ENCODE results near the gene USH2A.
"Not testable (repeated sequence)": the region's sequence is repeated elsewhere in the genome, so short reads cannot be mapped to it uniquely, and the experiment has no call there.

Gene USH2A

GRCh38 chr1:216388558-216388957 is 34.7 kb downstream of the USH2A start:
- no peak for DNase-seq (ENCODE audit: low read depth in 2 of 2)

GRCh38 chr1:216387782-216388181 is 35.5 kb downstream of the USH2A start:
- no peak for DNase-seq (ENCODE audit: low read depth in 2 of 2)

- no peak for DNase-seq (ENCODE audit: low read depth in 2 of 2)
Observed at GRCh38 chr1:216379441-216379840, 43.8 kb downstream of the USH2A start.

GRCh38 chr1:216368249-216368648 is 55.0 kb downstream of the USH2A start:
- DNase-seq (ENCODE audit: low read depth in 2 of 2), result no peak

GRCh38 chr1:216366979-216367378 is 56.3 kb downstream of the USH2A start:
- DNase-seq (ENCODE audit: low read depth in 2 of 2), result no peak

GRCh38 chr1:216356945-216357344 is 66.3 kb downstream of the USH2A start:
- no peak for DNase-seq (ENCODE audit: low read depth in 2 of 2)

- no peak for DNase-seq (ENCODE audit: low read depth in 2 of 2)
Observed at GRCh38 chr1:216350186-216350585, 73.1 kb downstream of the USH2A start.

GRCh38 chr1:216346526-216346925 is 76.7 kb downstream of the USH2A start:
- DNase-seq (ENCODE audit: low read depth in 2 of 2), result no peak

- DNase-seq (ENCODE audit: low read depth in 2 of 2), result not testable (repeated sequence)
Observed at GRCh38 chr1:216340542-216340941, 82.7 kb downstream of the USH2A start.

- DNase-seq (ENCODE audit: low read depth in 2 of 2), result no peak
Observed at GRCh38 chr1:216332462-216332861, 90.8 kb downstream of the USH2A start.

- no peak for DNase-seq (ENCODE audit: low read depth in 2 of 2)
Observed at GRCh38 chr1:216332003-216332402, 91.2 kb downstream of the USH2A start.

- no peak for DNase-seq (ENCODE audit: low read depth in 2 of 2)
Observed at GRCh38 chr1:216331211-216331610, 92.0 kb downstream of the USH2A start.

GRCh38 chr1:216330262-216330661 is 93.0 kb downstream of the USH2A start:
- no peak for DNase-seq (ENCODE audit: low read depth in 2 of 2)

GRCh38 chr1:216325946-216326345 is 97.3 kb downstream of the USH2A start:
- no peak for DNase-seq (ENCODE audit: low read depth in 2 of 2)

GRCh38 chr1:216325336-216325735 is 97.9 kb downstream of the USH2A start:
- no peak for DNase-seq (ENCODE audit: low read depth in 2 of 2)

- no peak for DNase-seq (ENCODE audit: low read depth in 2 of 2)
Observed at GRCh38 chr1:216323344-216323743, 99.9 kb downstream of the USH2A start.

GRCh38 chr1:216314379-216315095 is 108.7 kb downstream of the USH2A start:
- DNase-seq (ENCODE audit: low read depth in 2 of 2), result no peak

GRCh38 chr1:216310776-216311175 is 112.5 kb downstream of the USH2A start:
- no peak for DNase-seq (ENCODE audit: low read depth in 2 of 2)

- no peak for DNase-seq (ENCODE audit: low read depth in 2 of 2)
Observed at GRCh38 chr1:216306830-216307229, 116.4 kb downstream of the USH2A start.

GRCh38 chr1:216303690-216304089 is 119.6 kb downstream of the USH2A start:
- no peak for DNase-seq (ENCODE audit: low read depth in 2 of 2)

- DNase-seq (ENCODE audit: low read depth in 2 of 2), result no peak
Observed at GRCh38 chr1:216293683-216294082, 129.6 kb downstream of the USH2A start.

- no peak for DNase-seq (ENCODE audit: low read depth in 2 of 2)
Observed at GRCh38 chr1:216290074-216290473, 133.2 kb downstream of the USH2A start.

GRCh38 chr1:216285052-216285451 is 138.2 kb downstream of the USH2A start:
- no peak for DNase-seq (ENCODE audit: low read depth in 2 of 2)

- no peak for DNase-seq (ENCODE audit: low read depth in 2 of 2)
Observed at GRCh38 chr1:216281757-216282156, 141.5 kb downstream of the USH2A start.
